NCI-H1092 (cell line): ENCODE results near the gene SP3.
"Not testable (repeated sequence)": the region's sequence is repeated elsewhere in the genome, so short reads cannot be mapped to it uniquely, and the experiment has no call there.

ENCODE experiments used
- DNase-seq: peaks from one replicate; lab custom pipeline; 2025; lab: John Stamatoyannopoulos, UW

Gene SP3

DNA sequence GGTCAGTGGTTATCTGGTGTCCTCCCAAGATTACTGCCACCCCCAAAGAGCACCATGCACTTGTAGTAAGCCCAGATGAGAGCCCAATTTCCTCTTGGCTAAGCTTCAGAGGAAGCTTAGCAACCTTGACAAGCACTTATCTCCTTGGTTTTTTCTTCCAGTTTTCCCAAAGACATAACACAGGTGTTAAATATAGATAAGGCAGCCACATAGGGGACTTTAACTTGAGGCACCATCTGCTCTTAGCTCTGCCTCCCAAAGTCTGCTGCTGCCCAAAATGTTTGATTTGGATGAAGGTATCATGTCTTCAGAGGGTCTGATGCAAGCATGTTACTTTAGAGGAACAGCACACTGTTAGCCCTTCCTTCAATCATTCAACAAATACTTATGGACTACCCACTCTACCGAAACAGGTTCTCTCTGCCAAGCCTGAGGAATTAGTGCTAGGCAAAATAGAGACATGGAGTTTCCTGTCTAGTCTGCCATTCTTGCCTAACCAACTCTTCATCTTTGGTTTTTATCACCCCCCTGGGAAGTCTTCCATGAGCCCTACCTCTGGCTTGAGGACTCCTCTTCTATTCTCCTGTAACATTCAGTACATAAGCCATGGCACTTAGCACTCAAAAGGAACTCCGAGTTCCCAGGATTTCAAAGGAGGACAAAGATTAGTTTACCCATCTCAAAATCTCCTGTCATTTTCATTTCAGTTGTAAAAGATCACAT is 73.7 kb downstream of the SP3 start:
- DNase-seq, result no peak

- DNase-seq, result not testable (repeated sequence)
Observed at GRCh38 chr2:173889464-173889863, 75.7 kb downstream of the SP3 start.

DNA sequence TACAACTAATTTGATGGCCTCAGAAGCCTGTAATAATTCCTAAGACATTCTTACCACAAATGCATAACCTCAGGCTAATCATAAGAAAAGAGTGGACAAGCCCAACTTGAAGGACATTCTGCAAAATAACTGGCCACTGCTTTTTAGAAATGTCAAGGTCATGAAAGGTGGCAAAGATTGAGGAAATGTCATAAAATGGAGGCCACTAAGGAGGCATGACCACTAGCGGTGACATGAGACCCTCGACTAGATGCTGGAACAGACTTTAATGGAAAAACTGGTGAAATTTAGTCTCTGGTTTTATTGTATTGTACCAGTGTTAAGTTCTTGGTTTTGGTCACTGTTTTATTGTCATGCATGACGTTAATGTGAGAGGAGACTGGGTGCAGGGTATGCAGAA is 78.6 kb downstream of the SP3 start:
- no peak for DNase-seq

GRCh38 chr2:173884025-173884802 is 81.0 kb downstream of the SP3 start:
- DNase-seq, result no peak

DNA sequence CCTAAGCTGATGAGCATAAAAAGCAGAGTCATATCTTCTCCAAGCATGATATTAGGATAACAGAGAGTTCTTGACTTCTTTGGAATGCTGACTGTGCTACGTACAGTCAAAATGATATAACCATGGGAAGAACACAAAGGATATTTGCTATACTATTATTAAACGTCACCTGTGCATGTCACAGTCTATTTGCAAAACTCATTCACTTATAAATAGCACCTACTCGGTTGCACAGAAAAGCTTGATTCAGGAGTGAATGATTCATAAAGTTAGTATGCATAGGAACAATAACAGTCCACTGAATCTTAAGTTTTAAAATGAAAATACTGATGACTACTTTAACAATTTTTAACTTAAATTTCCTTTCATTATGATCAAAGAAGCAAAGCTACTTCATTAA is 83.3 kb downstream of the SP3 start:
- no peak for DNase-seq

- DNase-seq, result peak; percentile 45
Observed at GRCh38 chr2:173881461-173881860, 83.7 kb downstream of the SP3 start.

DNA sequence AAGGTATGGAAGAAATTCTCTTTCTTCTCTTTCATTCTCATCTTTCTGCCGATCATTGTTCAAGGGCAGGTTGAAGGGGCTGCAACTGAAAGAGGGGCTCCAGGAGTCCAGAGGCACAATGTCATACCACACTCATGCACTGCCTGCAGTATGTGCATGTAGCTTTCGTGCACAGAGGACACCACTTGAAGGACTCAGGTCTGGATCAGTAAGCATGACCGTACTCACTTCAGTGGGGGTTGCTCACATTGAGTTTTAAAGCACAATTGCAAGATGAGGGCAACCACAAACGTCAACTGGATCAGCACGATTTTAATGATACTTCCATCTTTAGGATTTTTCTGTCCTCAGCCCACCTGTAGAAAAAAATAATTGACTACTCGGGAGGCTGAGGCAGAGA is 84.6 kb downstream of the SP3 start:
- DNase-seq, result no peak

GRCh38 chr2:173876833-173877413 is 88.2 kb downstream of the SP3 start:
- no peak for DNase-seq

DNA sequence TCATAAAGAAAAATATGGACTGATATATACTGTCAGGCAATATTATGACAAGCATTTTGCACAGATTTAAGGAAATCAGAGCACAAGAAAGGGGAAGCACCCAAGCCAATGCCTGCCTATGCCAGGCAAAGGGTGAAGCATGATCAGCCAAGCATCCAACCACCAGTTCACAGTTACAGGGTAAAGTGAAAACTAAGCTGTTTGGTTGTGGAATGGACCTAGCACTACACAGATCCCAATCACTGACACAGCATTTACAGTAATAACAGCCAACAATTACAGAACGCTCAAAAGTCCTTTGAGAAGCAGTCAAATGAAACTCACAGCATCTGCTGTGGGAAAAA is 90.3 kb downstream of the SP3 start:
- DNase-seq, result no peak

DNA sequence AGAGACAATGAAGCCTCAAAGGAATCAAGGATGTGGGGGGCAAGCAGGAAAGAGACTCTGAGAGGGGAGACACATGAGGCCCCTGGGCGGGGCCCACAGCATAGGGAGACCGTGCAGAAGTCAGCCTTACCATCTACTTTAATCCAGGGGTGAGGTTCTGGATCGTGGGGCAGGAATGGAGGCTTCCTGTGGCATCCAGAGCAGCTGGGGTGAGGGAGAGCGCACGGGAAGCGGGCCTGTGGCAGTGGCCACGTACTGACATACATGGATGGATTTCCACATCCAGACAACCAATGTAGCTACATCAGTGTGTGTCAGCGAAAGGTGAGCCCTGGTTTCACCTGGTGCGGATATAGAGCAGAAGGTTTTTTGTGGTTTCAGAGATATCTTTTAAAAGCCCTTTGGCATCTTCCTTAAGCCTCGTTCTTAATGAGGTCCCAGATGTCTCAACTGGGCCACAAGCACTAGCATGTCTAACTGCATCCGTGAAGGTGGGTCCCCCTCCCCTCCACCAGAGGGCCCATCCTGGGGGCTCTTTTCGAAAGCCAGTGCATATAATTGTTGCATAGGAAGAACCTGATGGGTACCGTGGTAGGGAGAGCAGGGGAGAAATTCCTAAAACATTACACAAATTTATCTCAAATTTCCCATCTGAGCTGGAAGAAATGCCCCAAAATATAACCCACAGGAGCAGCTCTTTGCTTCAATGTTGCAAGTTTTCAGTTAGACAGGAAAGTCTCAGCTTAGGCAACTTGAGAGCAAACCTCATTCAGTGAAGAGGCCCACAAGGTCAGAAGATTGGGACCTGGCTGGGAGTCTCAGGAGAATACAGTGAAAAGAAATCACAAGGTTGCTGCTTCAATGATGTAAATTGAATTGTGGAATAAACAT is 90.9 kb downstream of the SP3 start:
- DNase-seq, result no peak

- DNase-seq, result no peak
Observed at GRCh38 chr2:173872714-173873113, 92.5 kb downstream of the SP3 start.

GRCh38 chr2:173869244-173870229 is 95.6 kb downstream of the SP3 start:
- no peak for DNase-seq

GRCh38 chr2:173868406-173868805 is 96.8 kb downstream of the SP3 start:
- DNase-seq, result no peak

DNA sequence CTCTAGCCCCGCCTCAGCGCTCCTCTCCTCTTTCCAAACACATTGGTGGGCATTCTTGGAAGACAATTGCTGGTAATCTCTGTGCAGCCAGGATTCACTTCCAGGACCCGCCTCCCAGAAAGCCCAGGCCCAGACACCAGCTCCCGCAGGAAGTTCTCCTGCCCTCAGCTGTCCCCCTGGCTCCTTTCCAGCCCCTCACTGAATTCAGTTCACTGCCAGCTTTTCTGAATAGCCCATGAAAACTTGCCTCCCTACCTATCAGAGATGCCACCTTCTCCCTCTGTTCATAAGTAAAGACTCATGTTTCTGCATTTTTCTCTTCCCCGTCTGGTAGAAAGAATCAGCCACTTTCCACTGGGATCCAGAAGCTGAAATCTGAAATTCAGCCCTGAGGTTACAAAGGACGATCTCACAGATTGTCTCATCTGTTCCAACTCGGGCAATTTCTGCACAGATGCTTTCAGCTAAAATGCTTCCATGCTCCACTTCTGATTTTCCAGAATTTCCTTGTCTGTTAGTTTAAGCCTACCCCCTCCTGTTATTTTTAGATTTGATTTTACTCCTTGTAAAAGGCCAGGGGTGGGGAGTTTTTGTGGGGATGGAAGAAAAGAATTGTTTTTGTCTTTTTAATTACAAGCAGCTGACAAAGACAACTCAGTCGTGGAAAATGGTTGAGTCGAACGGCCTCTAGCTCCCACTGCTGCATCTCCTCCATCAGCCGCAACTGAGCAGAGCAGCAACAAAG is 98.1 kb downstream of the SP3 start:
- no peak for DNase-seq

DNA sequence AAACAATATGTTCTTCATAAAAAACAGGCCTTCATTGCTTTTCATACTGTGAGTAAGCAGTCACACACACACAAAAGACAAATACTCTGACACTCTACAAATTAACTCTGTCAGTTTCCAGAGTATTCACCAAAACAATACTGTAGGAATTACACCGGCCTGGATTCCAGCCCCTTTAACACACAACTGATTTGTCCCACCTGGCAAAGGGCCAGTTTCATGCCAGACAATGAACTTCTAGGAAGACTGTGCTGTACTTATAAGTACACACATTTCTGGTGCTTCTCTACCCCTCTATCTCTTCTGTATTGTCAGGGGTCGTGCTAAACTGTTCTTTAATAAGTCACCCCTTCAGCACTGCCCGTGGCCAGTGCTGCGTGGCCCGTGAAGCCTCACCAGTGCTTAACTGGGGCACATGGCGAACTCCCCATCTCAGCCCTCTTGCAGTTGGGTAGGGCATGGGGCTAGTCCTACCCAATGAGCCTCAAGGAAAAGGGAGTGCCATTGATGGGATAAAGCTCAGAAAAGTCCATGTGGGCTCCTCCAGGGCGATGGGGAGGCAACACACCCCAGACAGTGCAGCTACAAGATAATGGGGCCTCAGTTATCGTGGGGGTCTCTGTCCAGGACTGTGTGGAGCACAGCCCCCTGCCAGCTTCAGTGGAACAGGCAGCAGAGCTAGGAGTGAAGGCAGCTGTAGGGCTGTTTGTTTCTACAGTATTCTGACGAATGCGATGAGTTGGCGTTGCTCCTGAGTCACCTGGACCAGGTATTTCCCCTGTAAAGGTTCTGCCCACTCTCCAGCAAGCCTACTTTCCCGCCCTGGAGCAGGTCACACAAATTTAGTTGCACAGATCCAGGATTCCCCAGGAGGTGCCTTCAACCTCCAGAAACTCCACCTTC is 99.0 kb downstream of the SP3 start:
- DNase-seq, result no peak

DNA sequence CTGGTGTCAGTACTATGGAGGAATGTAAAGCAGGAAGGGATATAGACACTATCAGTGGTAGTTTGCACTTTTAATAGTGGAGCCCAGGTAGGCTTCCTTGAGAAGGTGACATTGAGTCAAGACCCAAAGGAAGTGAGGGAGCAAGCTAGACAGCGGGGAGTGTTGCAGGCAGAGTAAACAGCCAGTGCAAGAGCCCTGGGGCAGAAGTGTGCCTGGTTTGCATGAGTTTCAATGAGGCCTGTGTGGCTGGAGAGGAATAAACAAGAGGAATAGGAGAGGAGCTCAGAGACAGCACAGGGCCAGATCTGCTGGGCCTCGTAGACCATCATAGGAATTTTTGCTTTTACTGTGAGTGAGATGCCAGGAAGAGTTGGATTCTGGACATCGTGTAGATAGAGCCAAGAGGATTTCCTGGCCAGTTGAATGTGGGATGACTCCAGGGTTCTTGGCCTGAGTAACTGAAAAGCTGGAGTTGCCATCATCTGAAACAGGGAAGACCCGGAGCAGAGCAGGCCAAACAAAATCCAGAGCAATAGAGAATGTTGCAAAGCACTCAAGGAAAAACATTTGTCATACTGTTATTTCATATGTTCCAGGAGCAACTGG is 102.5 kb downstream of the SP3 start:
- DNase-seq, result no peak

GRCh38 chr2:173860566-173860965 is 104.6 kb downstream of the SP3 start:
- no peak for DNase-seq

- no peak for DNase-seq
Observed at GRCh38 chr2:173860082-173860481, 105.1 kb downstream of the SP3 start.

DNA sequence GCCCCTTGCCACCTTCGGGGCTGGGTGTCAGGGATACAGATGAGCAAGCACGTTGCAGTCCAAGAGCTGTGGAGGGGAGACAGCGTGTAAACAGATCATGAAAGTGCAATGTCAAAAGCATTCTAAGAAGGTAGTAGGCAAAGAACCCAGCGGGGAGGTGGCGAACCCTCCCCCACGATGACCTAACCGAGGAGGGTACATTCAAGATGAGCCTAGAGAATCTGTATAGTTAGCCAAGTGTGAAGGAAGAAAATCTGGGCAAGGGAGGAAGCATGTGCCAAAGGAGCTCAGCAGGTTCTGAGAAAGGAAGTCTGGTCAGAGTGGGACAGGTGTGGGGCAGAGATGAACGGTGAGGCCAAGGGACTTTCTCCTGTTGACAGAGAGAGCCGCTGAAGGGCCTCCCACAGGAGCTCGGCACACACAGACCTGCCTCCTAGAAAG is 106.9 kb downstream of the SP3 start:
- no peak for DNase-seq
